Gastroesophageal sphincter (tissue), 3 donors: ENCODE measurements around the gene IGSF9.

Experiments
- EP300 ChIP-seq: sonication (generic); formaldehyde crosslinking; IDR thresholded peaks from one replicate; pipeline ENCODE4 v1.6.1; 2017; ENCODE audit warnings: antibody characterized with exemption, mild to moderate bottlenecking
- POLR2A ChIP-seq, 2 donors: fragments of 450-650 bp; IDR thresholded peaks; one replicate each; pipeline ENCODE4 v1.6.1; 2017; ENCODE audit warnings: antibody characterized with exemption in 2 of 2, mild to moderate bottlenecking in 2 of 2, moderate library complexity in 1 of 2
- POLR2AphosphoS5 ChIP-seq: sonication (generic); formaldehyde crosslinking; IDR thresholded peaks from one replicate; pipeline ENCODE4 v1.6.1; 2017; ENCODE audit warnings: antibody characterized with exemption
- TF ChIP-seq, protein P1 (sequence below), 4 experiments: fragments of 200-600 bp in 2 of 4; fragments of 450-650 bp in 2 of 4; sonication (generic) in 1 of 4; IDR thresholded peaks; one replicate each; pipeline ENCODE4 v1.5.1; 2017 to 2019; ENCODE audit warnings: antibody characterized with exemption in 4 of 4, mild to moderate bottlenecking in 2 of 4, moderate library complexity in 2 of 4

DNA sequence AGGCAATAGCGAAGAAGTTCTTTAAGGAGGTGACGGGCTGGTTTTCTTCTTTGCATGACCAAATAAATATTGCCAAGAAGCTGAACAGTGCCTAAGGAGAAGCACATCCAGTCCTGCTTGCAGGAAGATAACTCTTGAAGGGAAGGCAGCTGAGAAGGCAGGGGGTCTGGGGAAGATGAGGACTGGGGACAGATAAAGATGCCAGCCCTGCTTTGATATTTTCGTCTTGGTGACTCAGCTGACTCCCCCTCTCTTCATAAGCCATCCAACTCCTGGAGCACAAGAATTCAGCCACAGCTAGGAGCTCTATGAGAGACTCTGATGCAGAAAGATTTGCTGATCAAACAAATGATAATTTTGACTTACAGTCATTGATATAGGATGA is 48.9 kb downstream of the IGSF9 start:
- TF ChIP-seq, protein P1, sequence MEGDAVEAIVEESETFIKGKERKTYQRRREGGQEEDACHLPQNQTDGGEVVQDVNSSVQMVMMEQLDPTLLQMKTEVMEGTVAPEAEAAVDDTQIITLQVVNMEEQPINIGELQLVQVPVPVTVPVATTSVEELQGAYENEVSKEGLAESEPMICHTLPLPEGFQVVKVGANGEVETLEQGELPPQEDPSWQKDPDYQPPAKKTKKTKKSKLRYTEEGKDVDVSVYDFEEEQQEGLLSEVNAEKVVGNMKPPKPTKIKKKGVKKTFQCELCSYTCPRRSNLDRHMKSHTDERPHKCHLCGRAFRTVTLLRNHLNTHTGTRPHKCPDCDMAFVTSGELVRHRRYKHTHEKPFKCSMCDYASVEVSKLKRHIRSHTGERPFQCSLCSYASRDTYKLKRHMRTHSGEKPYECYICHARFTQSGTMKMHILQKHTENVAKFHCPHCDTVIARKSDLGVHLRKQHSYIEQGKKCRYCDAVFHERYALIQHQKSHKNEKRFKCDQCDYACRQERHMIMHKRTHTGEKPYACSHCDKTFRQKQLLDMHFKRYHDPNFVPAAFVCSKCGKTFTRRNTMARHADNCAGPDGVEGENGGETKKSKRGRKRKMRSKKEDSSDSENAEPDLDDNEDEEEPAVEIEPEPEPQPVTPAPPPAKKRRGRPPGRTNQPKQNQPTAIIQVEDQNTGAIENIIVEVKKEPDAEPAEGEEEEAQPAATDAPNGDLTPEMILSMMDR (IDR thresholded peaks at IDR 0.05), result no peak
- TF ChIP-seq POLR2A (IDR thresholded peaks at IDR 0.05) (no peak), EP300 (no peak), POLR2AphosphoS5 (no peak)
